Adrenal gland (tissue), 12 donors: ENCODE measurements around the gene MOGAT1. TPM values are rescaled to one million over a fixed set of nuclear protein-coding genes. Genes with fewer than 3 reads are reported as not detected.

Experiments used
- DNase-seq, 7 donors: peaks; one replicate each; pipeline ENCODE4 v3.0.0-alpha.2; 2019 to 2020
- H3K27ac ChIP-seq, 5 donors: fragments of 200-600 bp; sonication (generic) in 4 of 5; 1 replicate in 3 of 5; 2 replicates in 2 of 5; pipeline versions ENCODE4 v1.5.1 to v1.8.0; 2016 to 2020; ENCODE audit warnings: mild to moderate bottlenecking in 1 of 5
- H3K27me3 ChIP-seq: fragments of 200-600 bp; 2 replicates; pipeline ENCODE4 v1.8.0; 2021
- H3K36me3 ChIP-seq, 2 donors: fragments of 200-600 bp; replicated peaks in 1 of 2; 1 replicate in 1 of 2; 2 replicates in 1 of 2; pipeline versions ENCODE4 v1.5.1 to v1.8.0; 2018 to 2022
- H3K4me1 ChIP-seq, 2 donors: fragments of 200-600 bp; replicated peaks in 1 of 2; 1 replicate in 1 of 2; 2 replicates in 1 of 2; pipeline versions ENCODE4 v1.5.1 to v1.8.0; 2018 to 2021
- H3K4me3 ChIP-seq, 4 donors: fragments of 200-600 bp; sonication (generic) in 3 of 4; one replicate each; pipeline ENCODE4 v1.5.1; 2016 to 2018
- H3K9me3 ChIP-seq, 3 donors: fragments of 200-600 bp; sonication (generic) in 1 of 3; replicated peaks in 1 of 3; 1 replicate in 2 of 3; 2 replicates in 1 of 3; pipeline versions ENCODE4 v1.5.1 to v1.8.0; 2016 to 2021
- CTCF ChIP-seq, 6 experiments: fragments of 450-650 bp in 4 of 6; fragments of 200-600 bp in 2 of 6; sonication (generic) in 1 of 6; IDR thresholded peaks; 1 replicate in 5 of 6; 2 replicates in 1 of 6; pipeline versions ENCODE4 v1.5.1 to v1.8.0; 2016 to 2021; ENCODE audit warnings: antibody characterized with exemption in 6 of 6, mild to moderate bottlenecking in 2 of 6, moderate library complexity in 1 of 6
- POLR2A ChIP-seq, 2 donors: fragments of 450-650 bp; IDR thresholded peaks; one replicate each; pipeline ENCODE4 v1.6.1; 2017; ENCODE audit warnings: antibody characterized with exemption in 2 of 2, mild to moderate bottlenecking in 2 of 2, moderate library complexity in 1 of 2
- WGBS, 4 donors: extraction: QIAGEN DNeasy Blood & Tissue Kit in 2 of 4; methylation state at CpG; one replicate each; pipeline versions ENCODE4 v1.1.5 to v1.1.7; 2013 to 2017; 5-methylcytosine and 5-hydroxymethylcytosine counted together
- intact Hi-C, 2 donors: fragments of 100-400 bp; cut with DNase I; formaldehyde crosslinking; loops; one replicate each; pipeline versions ENCODE4 v1.14.1 to v1.15.0; 2022 to 2023
- polyA plus RNA-seq, 3 donors: library from polyadenylated mRNA; stranded (reverse); fragments of 200-250 nt in 2 of 3; fragments of 350-450 nt in 1 of 3; fragmentation: Illumina TruSeq in 1 of 3; extraction: RNeasy Lipid Tissue Mini Kit (QIAGEN cat#74804) in 1 of 3; gene quantifications; one replicate each; pipeline ENCODE4 v1.2.3, GENCODE V29; 2013 to 2014
- total RNA-seq, 9 donors: library from RNA; depleted of rRNA in 4 of 9; stranded (reverse); fragments of >200 nt in 4 of 9; fragments of 120-200 nt in 1 of 9; fragmentation: NEBNext Ultra II Directional in 1 of 9; extraction: Animal tissue kit (Norgen Biotek cat#: 25700) in 1 of 9; gene quantifications; one replicate each; pipeline versions ENCODE4 v1.1.0 to v1.2.4, GENCODE V29; 2013 to 2023
- donor health status: healthy with polysubstance abuse.
- donor health status: Bipolar disorder and iron deficiency.
- donor health status: DM: yes; HTN: yes; CAD: no.
- donor health status: DM: no; HTN: no; CAD: no.
- donor health status: DM: no; HTN: no; CAD: no.
- donor health status: DM: yes; HTN: yes; CAD: no.

MOGAT1 gene
- total and polyA plus RNA-seq, 12 donors = 0.20 TPM; not detected in 11

GRCh38 chr2:222652491-222653255, 18.8 kb upstream of the MOGAT1 start:
- WGBS, 4 donors = 71 to 81% (median 78%) methylated on average over 8 of the region's 8 CpGs
- intact Hi-C loops = no loop called here
- Histone ChIP-seq H3K4me3 (no peak overlapping the region), H3K36me3 (peaks cover 0 to 1% of the 10 kb centered on the region in 2 donors), H3K27ac (no peak overlapping the region), H3K27me3 (no peaks in the 10 kb centered on the region), H3K4me1 (peaks cover 11 to 29% of the 10 kb centered on the region in 2 donors), H3K9me3 (no peaks in the 10 kb centered on the region)
- TF ChIP-seq CTCF (IDR thresholded peaks at IDR 0.05) (no peak), POLR2A (IDR thresholded peaks at IDR 0.05) (no peak)
- DNase-seq = no peak

GRCh38 chr2:222653280-222653679, 18.2 kb upstream of the MOGAT1 start:
- intact Hi-C loops = no loop called here
- Histone ChIP-seq H3K27me3 (no peaks in the 10 kb centered on the region), H3K27ac (no peak overlapping the region), H3K9me3 (no peaks in the 10 kb centered on the region), H3K4me3 (no peak overlapping the region), H3K4me1 (peaks cover 11 to 29% of the 10 kb centered on the region in 2 donors), H3K36me3 (no peaks in the 10 kb centered on the region)
- no peak for DNase-seq
- TF ChIP-seq POLR2A (IDR thresholded peaks at IDR 0.05) (no peak), CTCF (IDR thresholded peaks at IDR 0.05) (no peak)

- no peaks in the 10 kb centered on the region for H3K36me3 ChIP-seq
- peak within 1 kb of the TSS; percentile 65 to 96 (median 82) for H3K27ac ChIP-seq
- intact Hi-C loops = no loop called here
- H3K4me1 ChIP-seq = peaks cover 11 to 29% of the 10 kb centered on the region in 2 donors
- no peak for TF ChIP-seq CTCF (IDR thresholded peaks at IDR 0.05)
- peak in 1 of 2 donors; percentile 30 for TF ChIP-seq POLR2A (IDR thresholded peaks at IDR 0.05)
- DNase-seq = peak; percentile 94 to 97 (median 96)
- 0 to 1% (median 1%) methylated on average over 24 to 45 of the region's 45 CpGs for WGBS, 4 donors
- H3K4me3 ChIP-seq = peak within 1 kb of the TSS; percentile 20 to 78 (median 60)
- no peaks in the 10 kb centered on the region for H3K27me3 ChIP-seq
- H3K9me3 ChIP-seq = no peaks in the 10 kb centered on the region
These were observed 15.5 kb upstream of the MOGAT1 start, which contains the start of gene FARSB for GRCh38 chr2:222655787-222656525. TSS of gene FARSB (minus strand) at chr2:222656092. CDS start at chr2:222656073, 19 bp downstream.
